ENCODE measurements around the gene CRIP2.

The CRIP2 gene

DNA sequence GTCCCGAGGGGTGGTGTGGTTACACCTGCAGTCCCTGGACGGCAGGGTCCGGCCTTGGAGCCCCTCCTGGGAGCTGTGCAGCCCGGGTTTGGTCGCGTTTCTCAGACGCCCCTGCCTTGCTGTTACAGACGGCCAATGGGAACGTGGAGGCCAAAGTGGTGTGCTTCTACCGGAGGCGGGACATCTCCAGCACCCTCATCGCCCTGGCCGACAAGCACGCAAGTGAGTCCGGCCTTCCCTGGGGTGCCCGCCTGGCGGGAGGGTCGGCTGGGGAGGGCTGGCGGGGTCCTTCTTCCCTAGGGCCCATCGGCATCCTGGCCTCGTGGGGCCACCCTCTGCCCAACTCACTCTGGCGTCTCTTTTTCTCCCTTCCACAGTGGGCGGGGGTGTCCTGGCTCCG lies 29.3 kb upstream of the CRIP2 start:
- no peak for DNase-seq

DNA sequence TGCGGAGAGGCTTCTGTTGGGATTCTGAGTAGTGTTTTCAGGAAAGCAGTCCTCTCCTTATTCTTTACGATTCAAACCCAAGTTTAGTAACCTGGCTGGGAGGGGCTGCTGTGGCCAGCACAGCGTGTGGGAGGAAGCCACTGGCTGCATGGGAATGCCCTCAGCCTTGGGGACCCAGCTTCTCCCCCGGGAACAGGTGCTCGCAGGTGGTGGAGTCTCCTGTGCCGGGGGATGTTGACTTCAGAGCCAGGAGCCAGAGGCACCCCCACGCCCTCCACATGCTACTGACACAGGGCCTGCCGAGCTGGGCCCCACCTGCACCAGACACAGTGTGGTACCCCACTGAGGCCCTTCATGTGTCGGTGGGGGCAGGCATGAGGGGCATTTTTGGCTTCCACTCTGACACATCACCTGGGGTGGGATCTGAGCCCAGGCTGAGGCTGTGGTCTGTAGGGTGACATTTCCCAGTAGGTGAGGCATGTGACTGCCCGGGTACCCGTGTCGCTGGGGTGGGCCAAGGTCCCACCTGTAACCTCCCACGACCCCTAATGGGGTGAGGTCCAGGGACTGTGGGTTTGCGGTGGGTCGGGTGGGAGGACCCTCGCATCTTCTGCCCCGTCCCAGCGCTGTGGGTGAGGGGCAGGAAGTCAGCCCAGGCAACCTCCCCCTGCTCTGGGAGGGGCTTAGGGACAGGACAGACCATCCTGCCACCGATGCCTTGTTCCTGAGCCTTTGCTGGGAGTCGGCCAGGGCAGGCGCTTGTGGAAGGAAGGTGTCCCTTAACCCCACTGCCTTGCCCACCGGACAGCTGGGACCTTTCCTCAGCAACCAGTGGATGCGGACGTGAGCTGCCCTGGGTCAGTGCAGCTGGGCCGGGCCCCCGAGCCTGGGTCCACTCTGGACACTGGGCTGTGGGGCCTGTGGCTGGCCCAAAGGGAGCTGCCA lies 28.4 kb upstream of the CRIP2 start:
- no peak for DNase-seq

DNA sequence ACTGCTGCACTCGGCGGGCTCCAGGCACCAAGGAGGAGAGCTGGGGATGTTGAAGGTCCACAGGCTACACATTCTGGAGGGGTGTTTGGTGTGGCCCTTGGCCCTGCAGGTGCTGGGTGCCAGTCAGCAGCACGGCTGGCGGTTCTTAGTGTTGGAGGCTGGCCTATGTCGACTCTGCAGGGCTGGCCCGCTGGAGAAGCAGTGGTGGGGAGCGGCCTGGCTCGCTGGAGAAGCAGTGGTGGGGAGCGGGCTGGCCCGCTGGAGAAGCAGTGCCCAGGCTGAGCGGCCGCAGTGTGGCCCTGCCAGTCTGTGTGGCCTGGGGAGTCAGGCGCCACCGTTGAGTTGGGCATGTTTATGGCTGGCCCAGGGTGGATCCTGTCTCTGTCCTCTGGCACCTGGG lies 27.6 kb upstream of the CRIP2 start:
- no peak for DNase-seq

DNA sequence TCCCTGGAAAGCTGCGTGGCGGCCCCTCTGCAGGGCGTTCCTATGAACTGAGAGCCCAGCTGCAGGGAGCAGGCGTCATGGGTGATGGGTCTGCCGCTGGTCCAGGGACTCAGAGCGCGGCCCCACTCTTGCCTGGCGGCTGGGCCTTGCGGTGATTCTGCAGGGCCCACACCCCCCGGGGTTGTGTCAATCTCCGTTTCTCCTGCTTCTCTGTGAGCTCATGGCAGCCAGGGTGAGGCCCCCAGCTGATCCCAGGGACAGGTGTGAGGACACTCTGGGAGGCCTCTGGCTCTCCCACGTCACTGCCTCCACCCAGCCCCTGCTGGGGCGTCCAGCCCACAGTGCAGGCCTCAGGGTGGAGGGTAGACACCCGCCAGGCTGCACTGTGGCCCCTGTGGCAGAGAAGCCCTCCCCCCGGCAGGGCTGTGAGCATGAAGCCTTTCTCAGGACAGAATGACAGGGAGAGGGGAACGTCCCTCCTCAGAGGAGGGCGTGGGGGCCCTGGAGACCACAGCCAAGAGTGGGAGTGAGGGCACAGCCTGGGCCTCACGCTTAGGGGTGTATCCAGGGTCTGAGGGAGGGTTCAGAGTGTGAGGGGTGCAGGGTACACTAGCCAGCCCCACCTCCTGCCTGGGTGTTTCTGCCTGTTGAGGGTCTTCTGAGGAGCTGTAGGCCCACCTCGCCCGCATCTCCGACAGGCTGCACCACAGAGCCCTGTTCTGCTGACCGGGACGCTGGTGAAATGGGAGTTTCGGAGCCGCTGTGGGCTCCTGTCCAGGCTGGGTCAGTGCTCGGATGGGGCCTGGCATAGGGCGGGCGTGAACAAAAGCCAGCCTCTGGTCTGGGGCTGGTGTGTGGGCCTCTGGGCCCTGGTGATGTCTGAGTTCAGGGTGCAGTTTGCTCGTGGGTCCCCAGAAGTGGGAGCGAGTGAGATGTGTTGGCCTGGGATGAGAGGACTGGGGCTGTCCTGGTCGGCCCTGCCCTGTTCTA lies 26.7 kb upstream of the CRIP2 start:
- no peak for DNase-seq

DNA sequence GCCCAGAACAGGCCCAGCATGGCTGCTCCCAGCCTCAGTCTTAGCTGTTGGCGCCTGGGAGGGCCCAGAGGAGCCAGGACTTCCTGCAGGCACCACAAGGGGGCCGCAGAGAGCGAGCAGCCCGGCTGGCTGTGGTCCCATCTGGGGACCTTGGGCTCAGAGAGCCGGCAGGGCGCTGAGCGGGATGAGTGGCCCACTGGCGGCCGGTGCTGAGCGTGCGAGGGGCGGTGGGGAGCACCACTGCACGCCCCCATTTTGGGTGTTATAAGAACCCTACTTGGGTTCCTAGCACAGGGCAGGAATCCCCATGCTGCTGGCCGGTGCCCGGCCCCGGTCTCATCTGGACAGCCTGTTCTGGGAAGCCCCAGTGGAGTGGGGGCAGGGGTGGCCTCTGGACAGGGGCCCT lies 25.9 kb upstream of the CRIP2 start:
- peak; percentile 83 for DNase-seq

DNA sequence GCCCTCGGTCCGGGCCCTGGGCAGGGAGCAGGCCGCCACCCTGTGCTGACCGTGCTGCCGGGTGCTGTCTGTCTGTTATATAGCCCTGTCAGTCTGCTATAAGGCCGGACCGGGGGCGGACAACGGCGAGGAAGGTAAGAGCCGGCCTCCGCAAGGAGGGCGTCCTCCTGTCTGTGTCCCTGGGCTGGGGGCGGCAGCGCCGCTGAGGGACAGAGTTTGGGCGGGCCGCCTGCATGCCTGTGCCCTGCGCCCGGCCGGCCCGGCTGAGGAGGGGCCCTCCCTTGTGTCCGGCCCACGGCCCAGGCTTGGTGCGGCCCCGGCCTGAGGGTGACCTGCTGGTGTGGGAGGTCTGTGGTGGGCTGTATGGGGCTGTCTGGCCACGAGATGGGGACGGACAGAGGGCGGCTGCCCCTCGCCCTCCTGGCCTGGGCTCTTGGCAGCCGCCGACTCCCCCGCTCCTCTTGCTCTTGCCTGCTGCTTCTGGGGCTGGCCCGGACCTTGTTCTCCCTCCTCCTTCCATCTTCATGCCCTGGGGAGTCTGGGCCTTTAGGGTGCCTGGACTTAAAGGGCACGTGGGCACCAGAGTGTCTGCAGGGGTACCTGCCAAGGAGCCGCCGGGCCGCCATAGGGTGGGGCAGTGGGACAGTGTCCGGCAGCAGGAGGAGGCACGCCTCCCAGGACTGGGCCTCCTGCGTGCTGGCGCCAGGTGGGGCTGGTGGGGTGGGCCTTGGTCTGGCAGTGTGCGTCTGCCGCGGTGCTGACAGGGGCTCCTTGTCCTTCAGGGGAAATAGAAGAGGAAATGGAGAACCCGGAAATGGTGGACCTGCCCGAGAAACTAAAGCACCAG lies 25.1 kb upstream of the CRIP2 start:
- DNase-seq = no peak

DNA sequence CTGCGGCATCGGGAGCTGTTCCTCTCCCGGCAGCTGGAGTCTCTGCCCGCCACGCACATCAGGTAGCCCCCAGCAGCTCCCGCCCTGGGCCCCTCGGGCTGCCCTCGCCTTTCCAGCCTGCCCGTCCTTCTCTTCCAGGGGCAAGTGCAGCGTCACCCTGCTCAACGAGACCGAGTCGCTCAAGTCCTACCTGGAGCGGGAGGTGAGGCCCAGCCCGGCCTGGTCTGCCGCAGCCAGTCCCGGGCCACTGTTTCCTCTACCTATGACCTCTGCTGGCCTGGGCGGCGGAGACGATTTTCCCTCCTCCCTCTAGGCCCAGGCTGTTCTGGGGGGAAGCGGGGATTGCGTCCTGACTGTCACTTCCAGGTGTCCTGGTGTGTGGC lies 24.5 kb upstream of the CRIP2 start:
- no peak for DNase-seq

DNA sequence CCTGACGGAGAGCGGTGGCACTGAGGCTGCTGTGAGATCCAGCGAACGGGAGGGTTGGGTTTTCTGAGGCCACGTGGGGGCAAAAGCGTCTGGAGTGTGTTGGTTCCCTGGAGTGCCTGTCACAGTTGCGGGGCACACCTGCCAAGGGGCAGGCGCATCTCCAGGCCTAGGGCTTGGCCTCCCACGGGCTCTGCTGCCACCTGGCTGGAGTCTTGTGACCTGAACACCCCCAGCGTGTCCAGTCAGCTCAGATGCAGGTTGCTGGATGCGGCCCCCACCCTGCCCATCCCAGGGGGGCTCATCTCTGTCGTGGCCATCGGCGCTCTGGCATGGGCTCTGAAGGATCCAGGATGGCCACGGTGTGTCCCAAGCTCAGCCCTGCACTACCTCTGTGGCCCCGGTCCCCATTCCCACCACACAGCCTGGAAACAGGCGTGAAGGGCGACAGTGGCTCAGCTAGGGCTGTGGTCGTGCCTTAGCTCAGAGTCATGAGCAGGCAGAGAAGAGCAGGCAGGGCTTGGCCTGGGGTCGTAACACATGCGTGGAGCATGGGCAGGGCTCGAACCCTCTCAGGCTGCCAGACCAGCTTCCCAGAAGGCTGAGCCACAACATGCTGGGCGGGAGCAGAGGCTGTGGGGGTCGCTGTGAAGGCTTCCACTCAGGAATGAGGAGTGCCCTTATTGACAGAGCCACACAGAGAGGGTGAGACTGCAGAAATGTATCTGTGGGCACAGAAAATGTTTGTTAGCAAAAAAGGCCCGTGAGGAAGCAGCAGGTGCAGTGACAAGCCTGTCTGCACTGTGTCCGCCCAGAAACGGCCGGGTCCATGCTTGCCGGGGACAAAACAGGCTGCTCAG lies 23.5 kb upstream of the CRIP2 start:
- no peak for DNase-seq

DNA sequence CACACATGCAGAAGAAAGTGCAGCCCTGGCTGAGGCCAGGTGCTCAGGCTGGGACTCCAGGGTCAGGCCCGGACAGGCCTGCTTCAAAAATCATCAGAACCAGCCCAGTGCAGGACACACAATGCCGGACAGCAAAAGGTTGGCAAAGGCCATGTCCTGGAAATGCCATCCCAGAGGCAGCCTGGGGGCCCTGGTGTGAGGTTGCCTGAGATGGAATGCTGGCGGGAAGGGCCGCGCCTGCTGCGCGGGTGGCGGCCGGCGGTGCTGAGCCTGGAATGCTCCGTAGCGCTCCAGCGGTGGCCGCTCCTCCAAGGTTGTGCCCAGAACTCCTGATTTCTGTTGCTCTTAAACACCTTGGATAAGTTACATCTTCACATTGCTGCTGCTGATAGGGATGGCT lies 21.7 kb upstream of the CRIP2 start:
- DNase-seq = no peak

DNA sequence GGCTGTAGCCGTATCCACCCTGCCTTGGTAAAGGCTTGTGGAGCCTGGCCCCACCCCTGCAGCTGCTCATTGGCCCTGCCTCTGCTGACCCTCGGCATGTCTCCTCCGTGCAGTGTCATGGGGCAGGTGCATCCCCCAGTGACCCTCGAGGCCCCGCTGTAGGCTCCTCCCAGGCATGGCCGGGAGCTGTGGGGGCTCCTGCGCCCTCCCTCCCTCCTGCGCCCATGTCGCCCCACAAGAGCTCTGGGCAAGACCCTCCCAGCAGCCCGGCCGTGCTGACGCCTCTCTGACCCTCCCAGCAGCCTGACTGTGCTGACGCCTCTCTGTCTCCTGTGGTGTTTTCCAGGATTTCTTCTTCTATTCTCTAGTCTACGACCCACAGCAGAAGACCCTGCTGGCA lies 20.8 kb upstream of the CRIP2 start:
- no peak for DNase-seq

DNA sequence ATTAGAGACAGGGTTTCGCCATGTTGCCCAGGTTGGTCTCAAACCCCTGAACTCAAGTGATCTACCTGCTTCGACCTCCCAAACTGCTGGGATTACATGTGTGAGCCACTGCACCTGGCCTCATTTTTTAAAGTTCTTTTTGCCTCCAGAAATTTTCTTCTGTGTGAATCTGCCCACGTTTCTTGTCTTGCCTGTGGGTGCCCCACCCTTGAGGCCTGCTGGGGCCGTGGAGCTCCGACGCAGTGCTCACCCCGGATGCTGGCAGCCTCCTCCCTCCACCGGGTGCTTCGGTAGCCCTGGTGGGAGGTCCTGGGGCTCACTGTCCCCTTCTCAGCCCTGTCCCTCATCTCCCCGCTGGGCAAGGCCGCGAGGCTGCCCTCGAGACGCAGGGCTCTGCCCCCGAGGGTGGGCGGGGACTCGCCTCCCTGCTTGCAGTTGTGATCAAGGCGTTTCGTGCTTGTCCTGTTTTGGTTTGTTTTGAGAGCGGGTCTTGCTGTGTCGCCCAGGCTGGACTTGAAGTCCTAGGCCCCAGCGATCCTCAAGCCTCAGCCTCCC lies 19.5 kb upstream of the CRIP2 start:
- DNase-seq = no peak

DNA sequence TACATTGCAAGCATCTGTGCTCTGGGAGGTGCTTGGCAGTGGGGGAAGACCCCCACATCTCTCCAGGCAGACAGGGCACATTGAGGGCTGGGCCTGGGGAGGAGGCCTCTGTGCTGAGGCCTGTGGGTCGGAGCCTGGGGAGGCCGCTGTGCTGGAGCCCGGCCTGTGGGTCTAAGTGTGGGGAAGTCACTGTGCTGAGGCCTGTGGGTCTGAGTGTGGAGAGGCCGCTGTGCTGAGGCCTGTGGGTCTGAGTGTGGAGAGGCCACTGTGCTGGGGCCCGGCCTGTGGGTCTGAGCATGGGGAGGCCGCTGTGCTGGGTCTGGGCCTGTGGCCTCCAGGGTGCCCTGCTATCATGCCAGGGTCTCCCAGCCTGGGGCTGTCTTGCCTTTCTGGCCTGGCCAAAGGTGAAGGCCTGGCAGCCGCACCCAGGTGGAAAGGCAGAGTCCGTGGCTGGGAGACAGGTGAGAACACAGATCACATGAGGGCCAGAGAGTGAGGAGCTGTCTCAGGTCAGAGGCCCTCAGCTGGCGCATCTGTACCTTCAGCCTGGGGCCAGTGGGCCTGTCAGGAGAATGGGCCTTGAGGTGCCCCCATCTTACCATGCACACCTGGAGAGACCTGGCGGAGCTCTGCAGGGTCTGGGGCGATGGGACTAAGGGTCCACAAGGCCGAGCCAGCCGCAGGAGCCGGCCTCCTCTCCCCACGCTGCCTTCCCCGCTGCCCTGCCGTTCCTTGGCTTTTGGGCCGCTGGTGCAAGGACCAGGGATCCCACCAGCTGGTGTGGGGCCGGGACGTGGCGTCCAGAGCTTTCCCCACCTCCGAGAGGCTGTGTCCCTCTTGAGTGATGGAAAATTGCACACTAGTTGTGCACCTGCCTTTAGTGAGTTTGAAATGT lies 18.6 kb upstream of the CRIP2 start:
- DNase-seq = no peak

DNA sequence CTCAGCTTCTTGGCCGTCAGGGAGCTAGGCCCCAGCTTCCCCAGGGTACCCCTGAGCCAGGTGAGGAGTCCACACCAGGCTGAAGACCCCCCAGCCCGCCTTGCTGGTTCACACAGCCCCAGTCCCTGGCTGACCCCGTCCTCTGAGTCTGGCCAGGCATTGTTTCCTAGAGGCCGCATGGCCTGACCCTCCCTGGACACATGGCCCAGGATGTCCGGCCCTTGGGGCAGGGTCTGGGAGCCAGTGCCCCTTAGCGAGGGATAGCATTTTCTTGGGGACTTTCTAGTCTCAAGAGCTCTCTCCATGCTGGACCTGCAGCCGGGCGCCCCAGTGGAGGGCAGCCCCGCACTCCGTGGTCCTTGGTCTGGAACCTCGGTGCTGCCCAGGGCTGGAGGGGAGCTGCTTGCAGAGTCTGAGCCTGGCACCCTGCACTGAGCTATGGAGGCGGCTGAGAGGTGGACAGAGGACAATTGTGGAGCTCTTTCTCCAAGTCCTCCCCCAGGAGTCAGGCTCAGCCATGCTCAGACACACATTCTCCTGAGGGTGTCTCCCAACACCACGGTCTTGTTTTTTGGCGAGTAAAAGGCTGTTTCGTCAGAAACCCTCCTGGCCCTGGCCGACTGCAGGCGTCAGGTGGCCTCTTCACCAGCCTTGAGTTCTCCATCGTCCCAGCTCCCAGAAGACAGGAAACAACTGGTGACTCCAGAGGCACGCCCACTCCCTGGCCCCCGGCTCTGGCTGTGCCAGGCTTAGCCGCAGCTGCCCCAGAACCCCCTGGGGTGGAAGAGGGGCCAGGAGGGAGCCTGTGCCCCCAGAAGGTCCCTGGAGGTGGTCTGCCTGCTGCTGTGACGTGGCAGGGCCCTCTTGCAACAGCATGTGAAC lies 17.6 kb upstream of the CRIP2 start:
- no peak for DNase-seq

DNA sequence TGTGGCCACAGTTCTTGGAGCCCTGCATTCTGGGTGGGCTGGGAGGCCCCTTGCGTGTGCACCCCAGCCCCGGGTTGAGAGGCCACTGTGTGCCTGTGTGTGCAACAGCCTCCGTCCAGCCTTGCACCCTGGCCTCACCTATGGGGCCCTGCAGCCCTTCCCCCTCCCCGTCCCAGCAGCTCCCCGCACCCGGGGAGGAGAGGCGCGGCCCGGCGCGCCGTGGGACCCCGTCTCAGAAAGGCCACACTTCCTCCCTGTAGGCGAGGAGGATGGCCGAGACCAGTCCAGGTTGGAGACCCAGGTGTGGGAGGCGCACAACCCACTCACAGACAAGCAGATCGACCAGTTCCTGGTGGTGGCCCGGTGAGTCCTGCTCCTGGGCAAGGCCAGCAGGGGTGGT lies 16.6 kb upstream of the CRIP2 start:
- DNase-seq = no peak

DNA sequence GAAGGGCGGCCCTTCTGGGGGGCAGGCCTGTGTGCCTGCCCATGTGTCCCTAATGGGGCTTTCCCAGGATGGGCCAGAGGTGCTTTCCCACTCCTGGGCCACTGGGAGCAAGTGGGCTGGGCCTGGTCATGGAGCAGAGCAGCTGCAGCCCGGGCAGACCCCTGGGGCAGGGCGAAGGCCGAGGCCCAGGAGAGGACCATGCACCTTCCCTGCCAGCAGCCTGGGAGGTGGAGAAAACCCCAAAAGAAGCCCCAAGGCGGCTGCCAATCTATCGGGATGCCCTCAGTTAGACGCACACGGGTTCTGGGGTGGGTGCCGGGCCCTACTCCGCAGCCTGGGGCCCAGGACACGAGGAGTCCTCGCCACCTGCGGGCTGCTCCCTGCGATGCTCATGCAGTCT lies 16.1 kb upstream of the CRIP2 start:
- no peak for DNase-seq

DNA sequence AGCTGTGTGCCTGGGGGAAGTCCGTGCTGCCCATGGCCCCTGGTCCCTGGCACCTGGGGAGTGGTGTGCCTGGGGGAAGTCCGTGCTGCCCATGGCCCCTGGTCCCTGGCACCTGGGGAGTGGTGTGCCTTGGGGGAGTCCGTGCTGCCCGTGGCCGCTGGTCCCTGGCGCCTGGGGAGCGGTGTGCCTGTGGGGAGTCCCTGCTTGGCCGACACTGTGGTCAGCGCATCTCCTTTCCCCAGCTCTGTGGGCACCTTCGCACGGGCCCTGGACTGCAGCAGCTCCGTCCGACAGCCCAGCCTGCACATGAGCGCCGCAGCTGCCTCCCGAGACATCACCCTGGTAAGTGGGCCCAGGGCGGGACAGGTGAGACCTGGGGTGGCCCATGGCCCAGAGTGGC lies 14.5 kb upstream of the CRIP2 start:
- DNase-seq = no peak

DNA sequence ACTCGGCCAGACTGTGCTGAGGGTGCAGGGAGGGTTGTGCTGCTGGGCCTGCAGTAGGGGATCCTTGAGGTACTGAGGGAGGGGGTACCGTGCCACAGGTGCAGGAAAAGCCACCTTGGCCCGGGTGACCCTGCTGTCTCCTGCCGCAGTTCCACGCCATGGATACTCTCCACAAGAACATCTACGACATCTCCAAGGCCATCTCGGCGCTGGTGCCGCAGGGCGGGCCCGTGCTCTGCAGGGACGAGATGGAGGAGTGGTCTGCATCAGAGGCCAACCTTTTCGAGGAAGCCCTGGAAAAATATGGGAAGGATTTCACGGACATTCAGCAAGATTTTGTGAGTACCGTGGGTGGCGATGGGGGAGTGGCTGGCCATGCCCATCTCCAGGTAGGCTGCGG lies 14.0 kb upstream of the CRIP2 start:
- no peak for DNase-seq

DNA sequence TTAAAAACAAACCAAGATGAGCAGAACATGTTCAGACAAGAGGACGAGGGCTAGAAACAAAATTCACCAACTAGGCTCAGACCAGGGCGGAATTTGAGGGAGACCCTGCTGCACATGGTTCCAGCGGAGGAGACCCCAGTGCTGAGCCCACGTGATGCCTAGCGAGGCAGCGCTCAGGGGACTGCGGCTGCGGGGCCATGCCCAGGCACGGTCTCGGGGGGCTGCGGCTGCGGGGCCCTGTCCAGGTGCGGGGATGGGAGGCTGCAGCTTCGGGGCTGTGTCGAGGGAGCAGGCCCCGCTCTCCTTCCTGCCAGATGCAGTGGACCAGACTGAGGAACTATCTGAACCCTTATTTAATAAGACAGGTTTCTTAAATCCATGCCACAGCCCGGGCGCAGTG lies 12.7 kb upstream of the CRIP2 start:
- DNase-seq = no peak

DNA sequence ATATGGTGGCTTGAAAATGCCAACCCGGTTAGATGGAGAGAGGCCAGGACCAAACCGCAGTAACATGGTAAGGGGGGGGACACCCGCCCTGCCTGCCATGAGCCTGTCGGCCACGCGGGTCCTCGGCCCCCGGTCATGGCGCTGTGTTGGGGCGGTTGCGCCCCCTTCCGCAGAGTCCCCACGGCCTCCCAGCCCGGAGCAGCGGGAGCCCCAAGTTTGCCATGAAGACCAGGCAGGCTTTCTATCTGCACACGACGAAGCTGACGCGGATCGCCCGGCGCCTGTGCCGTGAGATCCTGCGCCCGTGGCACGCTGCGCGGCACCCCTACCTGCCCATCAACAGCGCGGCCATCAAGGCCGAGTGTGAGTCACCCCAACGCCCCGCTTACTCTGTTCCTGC lies 10.1 kb upstream of the CRIP2 start:
- no peak for DNase-seq

All from activated CD8-positive, alpha-beta memory T cell treated with anti-CD3 and anti-CD28 coated beads for 24 hours (primary cell).